HepG2 (cell line): ENCODE data around the gene ACAD11. TPM values are rescaled to one million over a fixed set of nuclear protein-coding genes. Genes with fewer than 3 reads are reported as not detected.

ENCODE experiments used
- CREM ChIP-seq, 2 experiments: sonication (generic) in 1 of 2; formaldehyde crosslinking in 1 of 2; IDR thresholded peaks; 2 replicates each; pipeline versions ENCODE4 v1.4.0 to v1.6.1; 2016 to 2020; ENCODE audit warnings: antibody characterized with exemption in 1 of 2, mild to moderate bottlenecking in 1 of 2, missing genetic modification reagents in 1 of 2
- HINFP ChIP-seq: sonication (generic); formaldehyde crosslinking; IDR thresholded peaks from 2 replicates; pipeline ENCODE4 v1.4.0; 2020; ENCODE audit warnings: low read depth, mild to moderate bottlenecking, missing genetic modification reagents
- HMGXB4 ChIP-seq, 2 experiments: sonication (generic) in 1 of 2; formaldehyde crosslinking in 1 of 2; IDR thresholded peaks; 2 replicates each; pipeline versions ENCODE4 v1.4.0 to v1.6.1; 2018 to 2020; ENCODE audit warnings: missing genetic modification reagents in 2 of 2, borderline replicate concordance in 1 of 2, low read depth in 1 of 2, mild to moderate bottlenecking in 1 of 2, missing biosample characterization in 1 of 2
- HNF4A ChIP-seq: sonication (generic); formaldehyde crosslinking; IDR thresholded peaks from 2 replicates; pipeline ENCODE4 v1.4.0; 2020; ENCODE audit warnings: missing genetic modification reagents
- HNRNPLL ChIP-seq: fragments of 200-400 bp; formaldehyde crosslinking; IDR thresholded peaks from 2 replicates; pipeline ENCODE4 v1.6.1; 2017; ENCODE audit warnings: mild to moderate bottlenecking, low read depth, low read length; ENCODE audit not compliant: poor library complexity, severe bottlenecking
- JUN ChIP-seq: sonication (generic); formaldehyde crosslinking; IDR thresholded peaks from 2 replicates; pipeline ENCODE4 v1.4.0; 2020; ENCODE audit warnings: mild to moderate bottlenecking, missing genetic modification reagents
- MAFG ChIP-seq: sonication (generic); formaldehyde crosslinking; IDR thresholded peaks from 2 replicates; pipeline ENCODE4 v1.5.1; 2020; ENCODE audit warnings: mild to moderate bottlenecking, missing genetic modification reagents
- MED8 ChIP-seq: sonication (generic); formaldehyde crosslinking; IDR thresholded peaks from 2 replicates; pipeline ENCODE4 v1.8.1; 2023; ENCODE audit warnings: mild to moderate bottlenecking, missing genetic modification reagents; ENCODE audit not compliant: insufficient replicate concordance
- MEIS1 ChIP-seq: sonication (generic); formaldehyde crosslinking; IDR thresholded peaks from 2 replicates; pipeline ENCODE4 v1.9.0; 2021; ENCODE audit warnings: mild to moderate bottlenecking, missing genetic modification reagents, moderate library complexity, borderline replicate concordance
- MIER3 ChIP-seq: IDR thresholded peaks from 2 replicates; pipeline ENCODE4 v1.6.1; 2016; ENCODE audit warnings: missing compliant biosample characterization, borderline replicate concordance
- PHF5A ChIP-seq: IDR thresholded peaks from one replicate; pipeline ENCODE4 v1.6.1; 2018; ENCODE audit warnings: low read depth, missing genetic modification reagents; ENCODE audit not compliant: unreplicated experiment
- POGZ ChIP-seq: sonication (generic); formaldehyde crosslinking; IDR thresholded peaks from 2 replicates; pipeline ENCODE4 v1.4.0; 2020; ENCODE audit warnings: mild to moderate bottlenecking, missing genetic modification reagents
- RFXAP ChIP-seq: sonication (generic); formaldehyde crosslinking; IDR thresholded peaks from 2 replicates; pipeline ENCODE4 v1.4.0; 2020; ENCODE audit warnings: missing genetic modification reagents, borderline replicate concordance
- SMAD3 ChIP-seq: sonication (generic); formaldehyde crosslinking; IDR thresholded peaks from 2 replicates; pipeline ENCODE4 v1.4.0; 2020; ENCODE audit warnings: missing genetic modification reagents
- SUZ12 ChIP-seq: fragments of 150-350 bp; IDR thresholded peaks from 2 replicates; pipeline ENCODE4 v1.6.1; 2014; ENCODE audit warnings: low read depth, low read length
- TAF15 ChIP-seq: fragments of 200-400 bp; formaldehyde crosslinking; IDR thresholded peaks from one replicate; pipeline ENCODE4 v1.6.1; 2018; ENCODE audit warnings: mild to moderate bottlenecking, low read depth, low read length; ENCODE audit not compliant: poor library complexity, severe bottlenecking
- ZNF101 ChIP-seq: sonication (generic); formaldehyde crosslinking; IDR thresholded peaks from 2 replicates; pipeline ENCODE4 v1.4.0; 2020; ENCODE audit warnings: mild to moderate bottlenecking, low read depth, missing genetic modification reagents, borderline replicate concordance
- ZNF12 ChIP-seq: sonication (generic); formaldehyde crosslinking; IDR thresholded peaks from 2 replicates; pipeline ENCODE4 v1.5.0; 2020; ENCODE audit warnings: missing genetic modification reagents
- ZNF136 ChIP-seq: sonication (generic); formaldehyde crosslinking; IDR thresholded peaks from 2 replicates; pipeline ENCODE4 v1.8.1; 2022; ENCODE audit warnings: low read depth, mild to moderate bottlenecking, moderate library complexity, missing genetic modification reagents
- ZNF337 ChIP-seq: sonication (generic); formaldehyde crosslinking; IDR thresholded peaks from 2 replicates; pipeline ENCODE4 v1.5.1; 2020; ENCODE audit warnings: missing genetic modification reagents, low read depth, mild to moderate bottlenecking, borderline replicate concordance
- ZNF414 ChIP-seq: sonication (generic); formaldehyde crosslinking; IDR thresholded peaks from 2 replicates; pipeline ENCODE4 v1.5.0; 2020; ENCODE audit warnings: missing genetic modification reagents
- ZNF503 ChIP-seq: sonication (generic); formaldehyde crosslinking; IDR thresholded peaks from 2 replicates; pipeline ENCODE4 v1.4.0; 2020; ENCODE audit warnings: missing genetic modification reagents
- ZNF780A ChIP-seq: sonication (generic); formaldehyde crosslinking; IDR thresholded peaks from 2 replicates; pipeline ENCODE4 v1.8.0; 2022; ENCODE audit warnings: mild to moderate bottlenecking, missing genetic modification reagents, moderate library complexity
- polyA plus RNA-seq, 8 experiments: library from polyadenylated mRNA; depleted of rRNA in 3 of 8; stranded (reverse) in 7 of 8; unstranded in 1 of 8; fragments of >200 nt; fragmentation: Illumina TruSeq in 4 of 8; extraction: Trizol in 4 of 8; gene quantifications; 2 replicates each; pipeline versions ENCODE4 v1.2.1 to v1.2.3, GENCODE V29; 2011 to 2016; ENCODE audit warnings: low read depth in 4 of 8, missing spikeins in 1 of 8, mixed read lengths in 1 of 8; ENCODE audit not compliant: insufficient read depth in 1 of 8
- total RNA-seq, 5 experiments: library from RNA; depleted of rRNA; stranded (reverse); fragments of >200 nt; fragmentation: Illumina TruSeq; extraction: Trizol; gene quantifications; 2 replicates each; pipeline ENCODE4 v1.2.3, GENCODE V29; 2016; ENCODE audit warnings: low read depth in 1 of 5

Gene ACAD11
- total and polyA plus RNA-seq, 2 of the 13 experiments (the other 11 are each of a cell fraction or from before 2014, with no cell fraction given): 30.6 to 56.9 TPM

- peak; percentile 50; the same call in 1 of the 2 replicates for TF ChIP-seq HINFP
- 0 out of 2 replicates have a peak, but pooled peaks have one; percentile 7 for TF ChIP-seq ZNF12 (CRISPR knock-in tag)
- no peak for TF ChIP-seq PHF5A (CRISPR knock-in tag)
- peak in 1 of 2 experiments; percentile 36; a peak in 1 of 4 replicates for TF ChIP-seq HMGXB4 (CRISPR knock-in tag; IDR thresholded peaks at IDR 0.05; ENCODE audit: borderline replicate concordance in 1 of 2, low read depth in 1 of 2)
- peak; percentile 52 for TF ChIP-seq HNF4A (CRISPR knock-in tag)
- no peak for TF ChIP-seq ZNF780A (CRISPR knock-in tag)
- peak; percentile 35; the same call in 1 of the 2 replicates for TF ChIP-seq POGZ
- TF ChIP-seq HNRNPLL: no peak
- peak; percentile 70; the same call in 1 of the 2 replicates for TF ChIP-seq RFXAP (CRISPR knock-in tag)
- TF ChIP-seq CREM (IDR thresholded peaks at IDR 0.05): 0 out of 2 replicates have a peak, but pooled peaks have one; percentile 17
- TF ChIP-seq CREM (CRISPR knock-in tag; IDR thresholded peaks at IDR 0.05): no peak
- TF ChIP-seq ZNF136: no peak
- TF ChIP-seq ZNF337 (CRISPR knock-in tag): no peak
- 0 out of 2 replicates have a peak, but pooled peaks have one; percentile 21 for TF ChIP-seq MIER3
- no peak for TF ChIP-seq TAF15
- TF ChIP-seq MED8 (CRISPR knock-in tag): no peak
- TF ChIP-seq SUZ12: no peak
- TF ChIP-seq ZNF414 (CRISPR knock-in tag): peak; percentile 56; the same call in 1 of the 2 replicates
- 0 out of 2 replicates have a peak, but pooled peaks have one; percentile 22 for TF ChIP-seq SMAD3 (CRISPR knock-in tag)
- TF ChIP-seq ZNF101: no peak
- TF ChIP-seq ZNF503 (CRISPR knock-in tag): 0 out of 2 replicates have a peak, but pooled peaks have one; percentile 38
- no peak for TF ChIP-seq MAFG (CRISPR knock-in tag)
- 0 out of 2 replicates have a peak, but pooled peaks have one; percentile 8 for TF ChIP-seq JUN (CRISPR knock-in tag)
- peak; percentile 35; the same call in 1 of the 2 replicates for TF ChIP-seq MEIS1 (CRISPR knock-in tag)
These were observed at the start of gene ACAD11 (continued) for GRCh38 chr3:132659365-132660051.
